ENCODE measurements around the gene RSRP1.
A peak's percentile ranks its signal among the peaks of the same experiment; 100 is the strongest.
"Not testable (repeated sequence)": the region's sequence is repeated elsewhere in the genome, so short reads cannot be mapped to it uniquely, and the experiment has no call there.

The RSRP1 gene

GRCh38 chr1:25247024-25247828, at the start of gene RSRP1:
TSS of gene RSRP1 (minus strand) at chr1:25247454. CDS start at chr1:25246963, 491 bp downstream.
- FAIRE-seq: no peak

DNA sequence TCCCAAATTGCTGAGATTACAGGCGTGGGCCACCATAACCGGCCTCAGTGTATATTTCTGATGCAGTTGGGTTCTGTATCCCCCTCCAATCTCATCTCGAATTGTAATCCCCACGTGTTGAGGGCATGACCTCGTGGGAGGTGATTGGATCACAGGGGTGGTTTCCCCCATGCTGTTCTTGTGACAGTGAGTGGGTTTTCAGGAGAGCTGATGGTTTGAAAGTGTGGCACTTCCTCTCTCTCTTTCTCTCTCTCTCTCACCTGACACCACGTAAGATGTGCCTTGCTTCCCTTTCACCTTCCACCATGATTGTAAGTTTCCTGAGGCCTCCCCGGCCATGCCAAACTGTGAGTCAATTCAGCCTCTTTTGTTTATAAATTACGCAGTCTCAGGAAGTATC, 49.2 kb upstream of the RSRP1 start:
- not testable (repeated sequence) for FAIRE-seq

DNA sequence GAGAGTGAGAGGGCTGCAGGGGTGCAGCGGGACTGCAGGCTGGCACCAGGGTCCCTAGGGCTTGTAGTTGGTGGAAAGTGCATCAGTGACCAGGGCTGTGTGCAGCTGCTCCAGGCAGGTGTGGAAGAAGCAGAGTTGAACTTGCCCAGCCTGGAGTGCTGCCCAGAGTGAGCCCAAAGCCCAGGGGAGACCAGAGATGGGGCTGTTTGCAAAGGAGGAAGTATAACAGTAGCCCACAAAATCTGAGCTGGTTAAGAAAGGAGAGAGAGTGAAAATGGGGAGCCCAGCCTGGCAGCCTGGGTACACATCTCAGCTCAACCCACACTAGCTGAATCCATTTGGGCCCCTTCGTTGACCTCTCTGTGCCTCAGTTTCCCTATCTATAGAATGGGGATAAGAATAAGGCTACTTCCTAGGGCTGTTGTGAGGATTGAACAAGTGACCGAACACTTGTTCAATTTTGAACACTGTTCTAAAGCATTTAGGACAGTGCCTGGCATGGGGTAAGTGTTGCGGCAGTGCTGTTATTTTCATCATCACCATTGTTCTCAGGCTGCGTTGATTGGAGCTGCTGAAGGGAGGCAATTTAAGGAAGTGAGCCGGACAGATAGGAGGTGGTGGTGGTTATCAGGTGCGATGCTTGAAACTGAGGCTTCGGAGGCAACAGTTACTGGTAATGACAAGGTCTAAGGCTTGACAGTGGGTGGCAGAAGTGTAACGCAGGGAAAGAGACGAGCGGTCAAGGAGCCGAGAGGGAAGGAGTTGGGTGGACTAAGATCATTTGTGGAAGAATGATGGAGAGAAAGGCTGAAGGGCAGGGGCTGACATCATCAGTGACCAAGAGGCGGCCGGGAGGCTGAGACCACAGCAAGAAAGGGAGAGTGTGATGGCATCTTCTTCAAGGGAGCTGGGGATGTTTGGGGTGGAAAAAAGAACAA, 47.9 kb upstream of the RSRP1 start:
- not testable (repeated sequence) for FAIRE-seq

DNA sequence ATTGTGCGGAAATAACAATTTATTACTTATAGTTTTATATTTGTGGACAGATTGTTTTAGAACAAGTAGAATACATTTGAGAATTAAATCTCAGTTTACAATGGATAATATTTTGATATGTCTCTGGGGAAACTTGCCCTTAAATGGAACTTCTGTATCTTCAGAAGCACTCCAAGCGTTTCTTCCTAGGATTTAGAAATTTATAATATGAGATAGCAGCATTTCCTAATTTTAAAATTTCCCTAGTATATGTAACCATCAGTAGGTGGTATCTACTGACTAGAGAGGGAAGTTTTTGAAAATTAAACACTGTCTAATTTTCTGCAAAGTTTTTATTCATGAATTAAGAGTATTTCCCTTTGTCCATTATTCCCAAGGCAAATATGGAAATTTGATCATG, 46.2 kb upstream of the RSRP1 start:
- FAIRE-seq: not testable (repeated sequence)

DNA sequence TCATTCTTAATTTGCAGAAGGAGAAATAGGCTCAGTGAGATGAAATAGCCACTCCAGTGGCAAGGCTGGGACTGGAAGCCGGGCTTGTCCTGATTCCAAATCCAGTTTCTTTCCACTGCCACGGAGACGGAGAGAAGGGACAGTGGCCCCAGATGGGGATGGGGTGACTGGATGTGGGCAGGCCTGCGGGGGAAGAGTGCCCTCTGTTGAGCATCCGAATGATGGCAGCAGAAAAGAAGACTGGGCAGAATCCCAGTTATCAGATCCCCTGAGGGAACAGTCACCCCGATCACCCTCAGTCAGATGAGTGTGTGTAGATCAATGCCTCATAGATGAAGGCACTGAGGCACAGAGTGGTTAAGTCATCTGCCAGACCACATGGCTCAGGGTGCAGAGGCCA, 42.8 kb upstream of the RSRP1 start:
- not testable (repeated sequence) for FAIRE-seq

DNA sequence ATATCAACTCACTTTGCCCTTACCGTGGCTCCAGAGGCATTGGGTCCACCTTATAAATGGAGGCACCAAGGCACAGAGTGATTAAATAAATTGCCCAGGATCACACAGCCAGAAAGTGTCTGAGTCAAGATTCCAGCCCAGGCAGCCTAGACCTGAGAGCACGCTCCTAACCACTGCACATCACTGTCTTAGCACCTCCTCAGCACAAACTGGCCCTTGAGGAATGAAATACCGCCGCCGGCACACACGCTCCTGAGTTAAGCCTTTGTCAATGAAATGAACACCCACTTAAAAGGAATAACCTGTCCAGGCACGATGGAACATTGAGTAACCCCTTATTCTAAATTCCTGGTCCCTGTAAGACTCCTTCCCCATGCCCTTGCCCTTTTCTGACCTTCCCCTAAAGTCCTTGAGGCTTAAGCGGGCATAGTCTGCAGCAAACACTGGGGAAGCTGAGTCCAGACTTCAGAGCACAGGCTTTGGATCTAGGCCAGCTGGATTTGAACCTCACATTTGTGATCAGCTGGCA, 41.4 kb upstream of the RSRP1 start:
- FAIRE-seq: not testable (repeated sequence)

DNA sequence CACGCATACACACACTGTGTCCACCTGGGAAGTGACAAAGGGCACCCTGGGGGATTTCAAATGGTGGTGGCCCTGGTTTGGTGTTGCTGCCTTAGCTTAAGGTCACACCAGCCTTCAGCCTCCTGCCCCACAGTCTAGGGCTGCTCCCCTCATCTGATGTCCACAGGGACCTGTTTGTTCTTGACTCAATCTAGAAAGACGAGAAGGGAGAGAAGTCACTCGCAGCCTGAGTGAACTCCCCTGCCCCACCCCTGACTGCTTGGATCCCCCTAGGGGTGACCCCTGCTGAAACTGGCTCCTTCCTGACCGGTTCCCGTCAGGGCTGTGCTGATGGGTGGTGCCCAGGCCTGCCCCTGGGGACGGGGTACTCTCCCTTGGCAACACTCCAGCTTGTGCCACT, 39.9 kb upstream of the RSRP1 start:
- FAIRE-seq: not testable (repeated sequence)

DNA sequence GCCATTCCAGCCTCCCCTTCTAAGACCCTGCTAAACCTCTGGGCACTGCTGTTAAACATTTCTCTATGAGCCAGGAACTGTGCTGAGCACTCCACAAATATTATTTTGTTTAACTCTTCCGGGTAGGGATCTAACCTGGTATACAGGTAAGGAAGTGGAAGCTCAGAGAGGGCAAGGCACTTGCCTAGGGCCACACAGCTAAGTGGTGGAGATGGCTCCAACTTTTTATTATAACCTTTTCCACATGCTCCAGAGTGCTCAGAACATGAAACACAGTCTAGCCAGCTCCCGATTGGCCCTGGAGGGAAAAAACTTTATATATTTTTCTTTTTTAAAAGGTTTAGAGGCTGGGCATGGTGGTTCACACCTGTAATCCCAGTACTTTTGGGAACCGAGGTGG, 38.6 kb upstream of the RSRP1 start:
- FAIRE-seq: not testable (repeated sequence)

DNA sequence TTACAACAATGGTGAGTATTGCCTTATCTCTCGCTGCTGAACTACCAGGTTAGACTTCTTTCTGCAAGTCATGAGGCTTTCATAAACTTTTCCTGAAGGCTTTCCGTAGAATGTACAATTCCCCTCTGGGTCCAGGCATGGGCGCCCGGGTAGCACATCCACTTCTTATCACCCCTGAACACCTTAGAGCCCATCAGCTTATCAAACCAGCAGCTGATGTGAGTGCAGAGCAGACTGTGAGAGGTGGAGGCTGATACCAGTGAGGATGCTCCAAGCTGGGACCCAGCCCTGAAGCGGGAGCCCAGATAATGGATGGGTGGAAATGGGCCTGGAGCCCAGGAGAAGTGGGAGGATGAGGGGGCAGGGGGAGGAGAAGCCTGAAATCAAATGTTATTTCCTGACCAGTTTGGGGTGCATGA, 32.4 kb upstream of the RSRP1 start:
- FAIRE-seq: not testable (repeated sequence)

DNA sequence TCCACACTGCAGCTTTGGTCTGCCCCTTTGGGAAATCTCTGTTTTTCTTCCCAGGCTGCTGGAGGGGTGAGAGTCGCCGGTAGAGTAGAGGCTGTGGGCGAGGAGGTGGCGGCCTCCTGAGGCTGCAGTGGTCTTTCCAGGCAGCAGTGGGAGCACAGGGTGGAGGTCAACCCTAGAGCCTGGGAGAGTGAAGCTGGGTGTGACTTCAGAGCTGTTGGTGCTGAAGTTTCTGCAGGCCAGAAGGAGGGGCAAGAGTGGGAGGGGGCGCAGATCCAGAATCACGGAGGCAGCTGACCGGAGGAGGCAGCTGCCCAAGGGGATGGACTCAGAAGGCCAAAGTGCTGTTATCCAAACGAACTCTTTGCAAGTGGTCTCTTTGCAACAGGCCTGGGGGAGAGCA, 31.5 kb upstream of the RSRP1 start:
- not testable (repeated sequence) for FAIRE-seq

DNA sequence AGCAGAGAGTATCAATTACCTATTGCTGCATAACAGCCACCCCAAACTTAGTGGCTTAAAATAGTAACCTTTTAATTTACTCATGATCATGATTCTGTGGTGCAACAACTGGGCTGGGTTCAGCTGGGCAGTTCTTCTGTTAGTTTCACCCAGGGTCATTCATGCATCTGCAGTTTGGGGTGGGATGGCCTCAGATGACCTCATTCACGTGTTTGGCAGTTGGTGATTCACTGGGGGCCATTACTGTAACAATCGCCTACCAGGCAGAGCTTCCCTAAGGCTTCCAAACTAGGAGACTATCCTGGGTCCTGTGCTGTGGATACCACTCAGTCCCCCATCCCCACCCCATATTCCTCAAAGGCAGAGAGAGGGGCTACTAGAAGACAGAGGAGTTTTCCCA, 31.1 kb upstream of the RSRP1 start:
- not testable (repeated sequence) for FAIRE-seq

DNA sequence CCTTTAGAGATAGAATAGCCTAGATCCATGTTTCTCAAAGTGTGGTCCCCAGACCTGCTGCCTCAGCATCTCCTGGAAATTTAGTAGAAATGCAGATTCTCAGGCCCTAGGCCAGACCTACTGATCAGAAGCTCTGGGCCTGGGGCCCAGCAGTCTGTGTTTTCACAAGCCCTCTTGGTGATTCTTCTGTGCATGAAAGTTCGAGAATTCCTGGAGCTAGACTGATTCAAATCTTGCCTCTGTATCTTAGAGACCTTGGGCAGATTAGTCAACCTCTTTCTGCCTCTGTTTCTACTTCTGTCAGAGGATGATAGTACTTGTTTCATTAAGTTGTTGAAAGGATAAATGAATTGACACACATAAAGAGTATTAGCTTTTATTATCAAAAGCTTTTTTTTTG, 30.0 kb upstream of the RSRP1 start:
- not testable (repeated sequence) for FAIRE-seq

- FAIRE-seq: peak; percentile 53
Observed at GRCh38 chr1:25275648-25276047, 28.4 kb upstream of the RSRP1 start.

DNA sequence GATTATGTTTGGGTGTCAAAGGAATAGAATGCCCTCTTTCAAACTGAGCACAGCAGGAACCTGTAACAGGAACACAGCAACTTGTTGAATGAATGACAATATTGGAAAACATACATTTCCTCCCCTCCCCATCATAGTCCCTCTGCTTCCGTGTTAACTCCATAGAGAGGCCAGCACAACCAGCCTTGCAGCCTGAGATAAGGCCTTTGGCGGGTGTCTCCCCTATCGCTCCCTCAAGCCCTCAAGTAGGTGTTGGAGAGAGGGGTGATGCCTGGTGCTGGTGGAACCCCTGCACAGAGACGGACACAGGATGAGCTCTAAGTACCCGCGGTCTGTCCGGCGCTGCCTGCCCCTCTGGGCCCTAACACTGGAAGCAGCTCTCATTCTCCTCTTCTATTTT, 25.0 kb upstream of the RSRP1 start, which contains the start of gene RHD:
Gene RHD, plus strand, starts transcription at position 272 of the 400 bp plus-strand sequence. Its CDS starts 39 bp downstream, at position 311.
- not testable (repeated sequence) for FAIRE-seq

- not testable (repeated sequence) for FAIRE-seq
Observed at GRCh38 chr1:25268143-25268760, 21.0 kb upstream of the RSRP1 start.

DNA sequence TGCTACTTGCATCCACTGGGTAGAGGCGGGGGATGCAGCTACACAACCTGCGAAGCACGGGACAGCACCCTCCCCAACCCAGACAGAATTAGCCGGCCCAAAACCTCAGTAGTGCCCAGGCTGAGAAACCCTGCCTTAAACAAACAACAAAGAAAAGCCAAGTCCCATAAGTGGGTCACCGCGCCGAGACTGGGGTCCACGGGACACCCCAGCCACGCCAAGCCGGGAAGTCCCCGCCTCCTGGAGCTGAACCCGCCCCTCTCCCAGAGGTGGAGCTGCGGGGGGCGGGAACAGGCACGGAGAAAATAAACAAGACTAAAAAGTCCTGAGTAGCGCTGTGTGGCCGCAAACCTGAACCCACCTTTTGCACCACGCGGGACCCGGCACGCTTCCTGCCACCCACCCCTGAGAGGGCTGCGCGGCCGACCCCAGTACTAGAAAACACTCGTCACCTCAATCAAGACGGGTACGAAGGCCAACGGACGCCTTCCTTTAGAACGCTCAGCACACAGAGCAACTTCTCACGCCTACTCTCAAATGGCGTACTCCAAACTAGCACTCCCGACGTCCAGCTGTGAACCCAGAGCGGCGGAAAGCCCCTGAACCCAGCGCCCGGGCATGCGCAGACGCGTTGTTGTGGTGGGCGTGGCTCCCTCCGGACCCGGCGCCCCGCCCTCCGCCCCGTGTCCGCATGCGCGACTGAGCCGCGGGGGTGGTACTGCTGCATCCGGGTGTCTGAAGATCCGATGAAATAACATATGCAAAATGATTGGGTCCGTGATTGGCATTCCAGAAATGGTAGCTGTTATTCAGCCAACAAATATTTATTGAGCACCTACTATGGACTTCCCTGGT, 20.3 kb upstream of the RSRP1 start:
- peak; percentile 71 for FAIRE-seq

DNA sequence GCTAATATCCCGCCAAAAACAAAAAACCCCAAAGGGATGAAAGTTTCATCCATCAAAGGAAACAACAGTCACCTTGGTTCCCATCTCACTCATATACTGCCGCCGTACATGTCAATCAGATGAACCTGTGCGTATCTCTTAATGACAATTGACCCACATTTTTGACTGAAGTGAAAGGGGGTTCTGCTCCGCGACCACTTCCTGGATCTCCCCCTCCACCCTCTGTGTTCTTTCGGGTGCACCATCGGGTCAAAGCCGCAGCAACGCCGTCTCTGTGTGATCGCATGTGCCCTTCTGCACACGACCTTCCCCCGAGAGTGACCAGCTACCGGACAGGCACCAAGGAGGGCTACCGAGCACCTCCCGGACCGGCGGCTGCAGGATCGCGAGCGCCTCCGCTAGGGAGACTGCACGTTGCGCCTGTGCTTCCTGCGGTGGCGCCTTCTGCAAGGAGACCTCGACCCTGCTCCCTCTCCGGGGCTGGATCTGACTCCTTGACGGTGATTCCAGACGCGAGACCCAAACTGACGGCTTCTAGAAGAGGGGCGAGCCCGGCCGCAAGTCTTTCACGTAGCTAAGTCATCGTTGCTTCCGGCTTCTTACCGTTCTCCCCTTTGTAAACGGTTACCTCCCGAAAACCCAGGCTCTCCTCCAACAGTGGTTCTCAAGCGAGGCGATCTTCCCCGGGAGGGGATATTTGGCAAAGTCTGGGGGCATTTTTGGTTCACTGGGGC, 19.5 kb upstream of the RSRP1 start:
- FAIRE-seq: not testable (repeated sequence)

DNA sequence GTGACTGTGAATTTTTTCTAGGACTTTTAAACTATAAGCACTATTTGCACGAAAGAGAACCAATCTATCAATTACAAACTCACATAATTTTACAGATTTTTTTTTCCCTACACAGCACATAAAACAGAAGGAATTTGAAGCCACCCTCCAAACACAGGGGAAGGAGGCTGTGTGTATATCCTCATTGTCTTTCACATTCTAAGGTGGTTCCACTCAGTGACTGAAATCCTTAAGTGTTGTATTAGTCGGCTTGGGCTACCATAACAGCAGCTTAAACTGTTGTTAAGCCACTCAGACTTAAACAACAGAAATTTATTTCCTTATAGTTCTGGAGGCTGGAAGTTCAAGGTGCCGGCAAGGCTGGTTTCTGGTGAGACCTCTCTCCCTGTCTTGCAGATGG, 13.1 kb upstream of the RSRP1 start:
- not testable (repeated sequence) for FAIRE-seq

GRCh38 chr1:25259813-25260212, 12.6 kb upstream of the RSRP1 start:
- FAIRE-seq: not testable (repeated sequence)

DNA sequence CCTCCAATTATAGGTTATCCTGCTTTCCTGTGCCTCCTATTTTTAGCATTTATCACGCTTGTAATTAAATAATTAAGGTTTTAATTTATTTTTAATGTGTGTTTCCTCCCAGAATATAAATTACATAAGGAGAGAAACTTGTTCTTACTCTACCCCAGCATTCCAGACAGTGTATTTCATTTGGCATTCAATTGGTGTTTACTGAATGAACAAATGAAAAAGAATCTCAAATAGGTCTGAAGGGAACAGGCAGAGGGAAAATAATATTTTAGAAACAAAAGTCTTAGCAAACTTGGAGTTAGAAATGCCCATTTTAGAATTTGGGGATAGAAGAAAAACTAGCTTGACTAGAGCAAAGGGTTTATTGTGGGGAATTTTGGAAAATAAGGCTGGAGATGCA, 9.9 kb upstream of the RSRP1 start:
- no peak for FAIRE-seq

DNA sequence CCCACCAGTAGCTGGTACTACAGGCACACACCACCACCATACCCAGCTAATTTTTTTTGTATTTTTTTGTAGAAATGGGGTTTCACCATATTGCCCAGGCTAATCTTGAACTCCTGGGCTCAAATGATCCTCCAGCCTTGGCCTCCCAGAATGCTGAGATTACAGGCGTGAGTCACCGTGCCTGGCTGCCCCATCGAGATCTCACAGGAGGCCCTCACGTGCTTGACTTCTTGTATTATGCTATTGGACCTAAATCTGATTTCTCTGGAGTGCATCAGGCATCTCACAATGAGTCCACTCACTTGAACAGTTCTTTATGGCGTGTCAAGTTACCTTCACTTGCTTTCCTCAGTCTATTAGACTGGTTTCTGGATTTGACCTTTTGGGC, 9.3 kb upstream of the RSRP1 start:
- no peak for FAIRE-seq
